GM12875 (cell line): ENCODE data around the gene ADPRHL1.

Experiments used
- H3K4me3 ChIP-seq: one replicate; pipeline ENCODE4 v1.5.1; 2011; ENCODE audit warnings: low read depth, low read length, control low read depth
- TF ChIP-seq, protein P1 (sequence below): IDR thresholded peaks from 2 replicates; pipeline ENCODE4 v1.5.1; 2011; ENCODE audit warnings: low read depth, mild to moderate bottlenecking, control low read depth, inconsistent platforms, low read length, moderate library complexity, borderline replicate concordance; ENCODE audit not compliant: insufficient read depth

Gene ADPRHL1

DNA sequence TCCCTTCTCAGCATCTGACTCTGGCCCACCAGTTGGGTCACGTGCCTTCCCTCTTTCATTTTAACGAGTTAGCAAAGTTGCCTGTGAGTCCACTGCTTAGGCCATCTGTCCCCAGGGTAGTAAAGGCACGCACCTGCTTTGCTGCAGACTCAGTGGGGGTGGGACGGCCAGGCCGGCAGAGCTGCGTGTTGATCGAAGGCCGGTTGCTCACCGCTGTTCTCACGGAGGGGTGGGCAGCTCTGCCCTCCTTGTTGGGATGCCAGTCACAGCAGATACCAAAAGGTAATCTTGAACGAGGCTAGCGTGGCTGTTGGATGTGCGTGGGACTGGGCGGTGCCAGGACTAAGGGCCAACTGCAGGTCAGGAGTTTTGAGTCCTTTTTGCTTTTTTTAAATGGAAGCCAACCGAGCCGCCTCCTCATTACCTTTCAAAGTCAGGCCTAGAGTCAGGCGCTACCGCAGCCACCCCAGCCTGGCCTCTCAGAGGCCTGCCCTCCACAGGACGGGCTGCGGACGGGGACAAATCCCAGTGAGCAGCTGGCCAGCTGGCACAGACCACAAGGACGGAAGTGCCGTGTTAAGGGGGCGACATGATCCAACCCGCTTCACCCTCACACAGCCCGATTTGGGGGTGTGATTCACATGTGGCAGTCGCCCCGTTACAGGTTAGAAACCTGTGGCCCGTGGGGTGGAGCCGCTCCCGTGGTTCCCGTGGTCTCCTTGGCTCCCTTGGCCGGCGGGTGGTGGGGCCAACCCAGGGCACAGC is 20.6 kb downstream of the ADPRHL1 start:
- TF ChIP-seq, protein P1, sequence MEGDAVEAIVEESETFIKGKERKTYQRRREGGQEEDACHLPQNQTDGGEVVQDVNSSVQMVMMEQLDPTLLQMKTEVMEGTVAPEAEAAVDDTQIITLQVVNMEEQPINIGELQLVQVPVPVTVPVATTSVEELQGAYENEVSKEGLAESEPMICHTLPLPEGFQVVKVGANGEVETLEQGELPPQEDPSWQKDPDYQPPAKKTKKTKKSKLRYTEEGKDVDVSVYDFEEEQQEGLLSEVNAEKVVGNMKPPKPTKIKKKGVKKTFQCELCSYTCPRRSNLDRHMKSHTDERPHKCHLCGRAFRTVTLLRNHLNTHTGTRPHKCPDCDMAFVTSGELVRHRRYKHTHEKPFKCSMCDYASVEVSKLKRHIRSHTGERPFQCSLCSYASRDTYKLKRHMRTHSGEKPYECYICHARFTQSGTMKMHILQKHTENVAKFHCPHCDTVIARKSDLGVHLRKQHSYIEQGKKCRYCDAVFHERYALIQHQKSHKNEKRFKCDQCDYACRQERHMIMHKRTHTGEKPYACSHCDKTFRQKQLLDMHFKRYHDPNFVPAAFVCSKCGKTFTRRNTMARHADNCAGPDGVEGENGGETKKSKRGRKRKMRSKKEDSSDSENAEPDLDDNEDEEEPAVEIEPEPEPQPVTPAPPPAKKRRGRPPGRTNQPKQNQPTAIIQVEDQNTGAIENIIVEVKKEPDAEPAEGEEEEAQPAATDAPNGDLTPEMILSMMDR = no peak
- no peak overlapping the region for H3K4me3 ChIP-seq

DNA sequence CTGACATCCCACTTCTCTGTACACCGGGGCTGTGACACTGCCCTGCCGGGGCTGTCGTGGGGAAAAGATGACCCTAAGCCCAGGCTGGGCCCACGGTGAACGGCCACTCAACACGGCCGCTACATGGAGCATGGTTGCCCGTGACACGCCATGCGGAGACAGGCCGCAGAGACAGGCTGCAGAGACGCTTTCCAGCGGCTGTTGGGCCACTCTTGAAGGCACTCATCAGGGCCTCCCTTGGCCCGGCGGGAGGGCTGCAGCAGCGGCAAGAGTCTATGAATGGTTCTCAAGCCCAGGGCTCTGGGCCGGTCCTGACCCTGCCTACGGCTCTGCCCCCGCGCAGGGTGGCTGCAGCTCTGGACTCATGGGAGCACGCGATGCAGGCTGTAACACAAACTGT is 22.1 kb downstream of the ADPRHL1 start:
- H3K4me3 ChIP-seq = no peak overlapping the region
- TF ChIP-seq, protein P1 = no peak

DNA sequence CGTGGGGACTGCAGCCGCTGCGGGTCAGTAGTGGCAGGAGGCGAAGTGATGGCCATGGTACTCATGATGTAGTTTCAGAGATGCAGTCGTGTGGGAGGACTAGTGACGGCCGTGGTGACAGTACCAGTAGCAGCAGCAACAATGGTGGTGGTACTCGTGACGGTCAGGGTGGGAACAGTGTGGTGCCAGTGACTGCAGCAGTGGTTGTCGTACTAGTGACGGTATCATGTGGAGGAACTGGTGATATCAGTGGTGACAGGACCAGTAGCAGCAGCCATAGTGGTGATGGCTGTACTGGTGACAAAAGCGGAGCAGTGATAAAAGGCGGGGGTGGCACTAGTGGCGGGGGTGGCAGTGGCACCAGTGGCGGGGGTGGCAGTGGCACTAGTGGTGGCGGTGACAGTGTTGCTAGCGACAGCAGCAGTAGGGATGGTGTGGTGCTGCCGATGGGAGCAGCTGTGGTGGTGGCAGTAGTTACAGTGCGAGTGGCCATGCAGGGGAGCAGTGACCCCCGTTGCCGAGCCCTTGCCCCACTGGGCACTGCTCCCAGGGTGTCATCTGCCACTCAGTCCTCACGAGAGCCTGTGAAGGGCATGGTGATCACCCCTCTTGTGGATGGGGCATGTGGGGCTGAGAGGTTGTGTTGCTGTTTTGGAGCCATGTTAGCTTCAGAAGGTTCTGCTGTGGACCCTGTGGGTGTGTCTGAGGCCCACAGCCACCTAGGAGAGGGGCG is 22.7 kb downstream of the ADPRHL1 start:
- H3K4me3 ChIP-seq = no peak overlapping the region
- TF ChIP-seq, protein P1 = no peak

DNA sequence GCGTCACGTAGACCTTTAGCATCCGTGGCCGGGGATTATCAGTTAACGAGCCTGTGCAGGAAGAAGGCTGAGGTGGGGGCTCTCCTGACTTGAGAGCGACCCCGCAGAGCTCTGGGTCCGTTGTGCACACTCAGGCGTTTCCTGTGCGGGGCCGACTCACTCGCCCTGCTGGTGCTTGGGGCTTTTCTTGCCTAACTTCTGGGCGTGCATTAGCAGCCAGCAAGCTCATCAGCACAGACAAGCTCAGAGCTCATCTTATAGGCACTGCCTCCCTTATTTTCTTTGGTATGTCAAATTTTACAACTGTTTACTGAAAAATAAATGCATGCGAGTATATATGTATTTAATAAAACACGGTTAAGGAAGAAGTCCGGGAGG is 23.7 kb downstream of the ADPRHL1 start:
- no peak overlapping the region for H3K4me3 ChIP-seq
- TF ChIP-seq, protein P1 = no peak

DNA sequence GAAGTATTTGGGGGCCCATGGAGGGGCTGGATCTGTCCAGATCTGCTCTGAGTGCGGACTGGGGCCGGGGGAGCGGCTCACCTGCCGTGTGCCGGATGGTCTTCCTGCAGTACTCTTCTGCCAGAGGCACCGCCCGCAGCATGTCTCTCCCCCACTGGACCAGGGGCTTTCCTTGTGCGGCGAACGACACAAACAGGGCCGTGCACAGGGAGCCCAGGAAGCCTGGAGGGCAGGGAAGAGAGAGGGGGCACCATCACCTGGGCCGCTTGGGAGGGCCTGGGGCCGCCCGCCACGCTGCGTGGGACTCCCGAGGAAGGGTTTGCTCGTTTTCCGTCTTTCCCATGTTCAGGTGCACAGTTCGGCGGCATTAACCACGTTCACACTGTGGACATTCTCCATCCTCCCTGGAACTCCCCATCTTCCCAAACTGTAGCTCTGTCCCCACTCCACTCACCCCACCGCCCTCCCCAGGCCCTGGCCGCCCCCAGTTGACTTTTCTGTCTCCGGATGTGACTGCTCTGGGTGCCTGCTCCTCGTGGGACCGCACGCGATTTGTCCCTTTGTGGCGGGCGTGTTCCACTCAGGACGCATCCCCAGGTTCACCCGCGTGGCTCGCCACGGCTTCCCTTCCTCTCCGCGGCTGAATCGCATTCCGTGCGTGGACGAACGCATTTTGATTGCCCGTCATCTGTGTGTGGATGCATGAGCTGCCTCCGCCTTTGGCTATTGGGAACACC is 24.2 kb downstream of the ADPRHL1 start:
- TF ChIP-seq, protein P1 = no peak
- no peak overlapping the region for H3K4me3 ChIP-seq

DNA sequence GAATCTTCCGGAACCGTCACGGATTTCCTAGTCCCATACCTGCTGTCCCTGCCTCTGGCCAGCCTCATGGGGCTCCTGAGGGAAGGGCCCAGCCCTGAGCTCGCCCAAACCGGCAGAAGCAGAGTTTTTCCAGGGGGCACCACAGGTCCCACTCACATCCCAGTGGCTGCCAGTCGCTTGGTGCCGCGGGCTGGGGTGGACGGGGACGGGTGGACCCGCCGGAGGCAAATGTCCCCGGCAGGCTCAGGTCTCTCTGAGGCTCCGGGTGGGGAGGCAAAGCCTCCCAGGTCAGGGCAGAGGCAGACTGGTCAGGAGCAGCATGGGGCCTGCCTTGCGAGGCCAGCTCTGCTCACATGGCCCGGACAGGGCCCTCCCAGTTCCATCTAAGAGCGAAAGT is 24.8 kb downstream of the ADPRHL1 start:
- TF ChIP-seq, protein P1 = no peak
- H3K4me3 ChIP-seq = no peak overlapping the region
